Lung (tissue), 12 donors: ENCODE data around the gene PRXL2B. TPM values are rescaled to one million over a fixed set of nuclear protein-coding genes. Genes with fewer than 3 reads are reported as not detected.

Source experiments
- ATAC-seq: fragments of 200-7000 bp; cut with Tn5 transposase; one replicate; pipeline ENCODE4 v1.9.1; 2020; ENCODE audit warnings: moderate number of reproducible peaks; ENCODE audit not compliant: insufficient read depth, low FRiP score
- DNase-seq, 3 donors: peaks; one replicate each; pipeline ENCODE4 v3.0.0-alpha.2; 2013 to 2017
- H3K27ac ChIP-seq, 2 donors: one replicate each; pipeline ENCODE4 v1.5.1; 2013; ENCODE audit warnings: mild to moderate bottlenecking in 2 of 2, moderate library complexity in 2 of 2, control low read depth in 1 of 2, inconsistent platforms in 1 of 2, low read depth in 1 of 2, low read length in 1 of 2
- H3K27me3 ChIP-seq, 3 donors: one replicate each; pipeline ENCODE4 v1.5.1; 2013; ENCODE audit warnings: low read length in 2 of 3; ENCODE audit not compliant: control insufficient read depth in 3 of 3, insufficient read depth in 3 of 3
- H3K36me3 ChIP-seq, 4 donors: one replicate each; pipeline ENCODE4 v1.5.1; 2013; ENCODE audit warnings: low read length in 4 of 4, mild to moderate bottlenecking in 1 of 4, moderate library complexity in 1 of 4; ENCODE audit not compliant: control insufficient read depth in 4 of 4, insufficient read depth in 4 of 4
- H3K4me1 ChIP-seq, 5 donors: one replicate each; pipeline ENCODE4 v1.5.1; 2013; ENCODE audit warnings: low read length in 5 of 5, mild to moderate bottlenecking in 2 of 5, moderate library complexity in 1 of 5; ENCODE audit not compliant: control insufficient read depth in 5 of 5, insufficient read depth in 5 of 5
- H3K4me3 ChIP-seq: one replicate; pipeline ENCODE4 v1.5.1; 2013; ENCODE audit warnings: mild to moderate bottlenecking, control low read depth, moderate library complexity
- H3K9ac ChIP-seq, 2 donors: one replicate each; pipeline ENCODE4 v1.5.1; 2013; ENCODE audit warnings: low read length in 2 of 2, control low read depth in 1 of 2; ENCODE audit not compliant: insufficient read depth in 1 of 2
- H3K9me3 ChIP-seq, 4 donors: one replicate each; pipeline ENCODE4 v1.5.1; 2013; ENCODE audit warnings: low read length in 3 of 4, mild to moderate bottlenecking in 1 of 4, moderate library complexity in 1 of 4; ENCODE audit not compliant: control insufficient read depth in 4 of 4, insufficient read depth in 3 of 4
- CTCF ChIP-seq: IDR thresholded peaks from 2 replicates; pipeline ENCODE4 v1.5.1; 2012; ENCODE audit warnings: mild to moderate bottlenecking; ENCODE audit errors: control extremely low read depth, extremely low read depth
- WGBS, 2 donors: extraction: QIAGEN DNeasy Blood & Tissue Kit; methylation state at CpG; one replicate each; pipeline ENCODE4 v1.1.7; 2013; 5-methylcytosine and 5-hydroxymethylcytosine counted together
- polyA plus RNA-seq, 2 donors: library from polyadenylated mRNA; stranded (reverse); fragments of 200-250 nt; gene quantifications; one replicate each; pipeline ENCODE4 v1.2.1, GENCODE V29; 2013
- total RNA-seq, 2 donors: library from RNA; depleted of rRNA in 1 of 2; stranded (reverse); fragments of >200 nt in 1 of 2; gene quantifications; one replicate each; pipeline ENCODE4 v1.2.1, GENCODE V29; 2014 to 2021
- donor health status: control.
- donor health status: control.
- donor health status: Bipolar disorder and iron deficiency.
- donor health status: healthy.
- donor health status: DM: yes; HTN: yes; CAD: no.

The PRXL2B gene
- total and polyA plus RNA-seq, 4 donors, result 17.8 to 39.8 (median 27.0) TPM

GRCh38 chr1:2584686-2585317, 1.8 kb upstream of the PRXL2B start:
- Histone ChIP-seq H3K27me3 (no peaks in the 10 kb centered on the region), H3K4me3 (peak overlapping the region; percentile 11), H3K9ac (peak overlapping the region in 1 of 2 donors; percentile 17), H3K36me3 (peaks cover 0 to 14% (median 4%) of the 10 kb centered on the region in 4 donors), H3K27ac (peak overlapping the region; percentile 98), H3K4me1 (peaks cover 3 to 25% (median 17%) of the 10 kb centered on the region in 5 donors), H3K9me3 (peaks cover 0 to 2% (median 0%) of the 10 kb centered on the region in 4 donors)
- peak in 1 of 3 donors; percentile 12 for DNase-seq
- no peak for ATAC-seq
- WGBS, 2 donors, result 18 to 23% methylated on average over 12 of the region's 12 CpGs
- TF ChIP-seq CTCF, result no peak

GRCh38 chr1:2585318-2586092, 1.1 kb upstream of the PRXL2B start:
- peaks cover 0 to 19% (median 4%) of the 10 kb centered on the region in 4 donors for H3K36me3 ChIP-seq
- H3K9ac ChIP-seq, result peak overlapping the region; percentile 51 to 55
- 0% methylated on average over 25 to 28 of the region's 28 CpGs for WGBS, 2 donors
- no peak for ATAC-seq
- no peak for TF ChIP-seq CTCF
- H3K4me3 ChIP-seq, result peak overlapping the region; percentile 58
- H3K27ac ChIP-seq, result peak overlapping the region; percentile 98
- no peaks in the 10 kb centered on the region for H3K27me3 ChIP-seq
- H3K9me3 ChIP-seq, result peaks cover 0 to 2% (median 0%) of the 10 kb centered on the region in 4 donors
- H3K4me1 ChIP-seq, result peaks cover 3 to 25% (median 17%) of the 10 kb centered on the region in 5 donors
- peak; percentile 69 to 75 (median 75) for DNase-seq

GRCh38 chr1:2587071-2587859, 688 bp downstream of the PRXL2B start:
- TF ChIP-seq CTCF, result no peak
- Histone ChIP-seq H3K36me3 (peaks cover 0 to 21% (median 4%) of the 10 kb centered on the region in 4 donors), H3K4me1 (peaks cover 3 to 25% (median 17%) of the 10 kb centered on the region in 5 donors), H3K27me3 (no peaks in the 10 kb centered on the region), H3K9ac (peak overlapping the region in 1 of 2 donors; percentile 37), H3K9me3 (no peaks in the 10 kb centered on the region), H3K27ac (peak overlapping the region in 1 of 2 donors; percentile 42), H3K4me3 (peak overlapping the region; percentile 73)
- DNase-seq (no peak), ATAC-seq (no peak)
- 10 to 11% methylated on average over 46 to 52 of the region's 52 CpGs for WGBS, 2 donors
